H1 (cell line): Measurements from ENCODE around the gene TRDN. TPM values are rescaled to one million over a fixed set of nuclear protein-coding genes. Genes with fewer than 3 reads are reported as not detected.

ENCODE experiments used
- CTCF ChIA-PET: fragments of 300-600 bp; sonication (Branson Sonifier 250); formaldehyde crosslinking; loops from one replicate; lab custom pipeline; 2021; ENCODE audit not compliant: partially characterized antibody; lab: Charles Lee
- POLR2A ChIA-PET: fragments of 300-600 bp; sonication (Branson Sonifier 250); formaldehyde crosslinking; loops from one replicate; lab custom pipeline; 2021; ENCODE audit warnings: inconsistent platforms; ENCODE audit not compliant: partially characterized antibody; lab: Charles Lee
- DNase-seq, 2 experiments: peaks; one replicate each; pipeline versions ENCODE4 v3.0.0 to v3.0.0-alpha.2; 2010 to 2022; ENCODE audit warnings: low spot score in 2 of 2, low read depth in 1 of 2, mixed read lengths in 1 of 2
- FAIRE-seq: peaks from 2 replicates; lab custom pipeline; 2011; peaks lifted over from hg19 to GRCh38; lab: Jason Lieb, UNC
- H2AFZ ChIP-seq: 2 replicates; pipeline ENCODE4 v1.8.1; 2012; ENCODE audit warnings: low read length, inconsistent platforms
- H2AK5ac ChIP-seq: 2 replicates; pipeline ENCODE4 v1.6.1; 2013; ENCODE audit warnings: low read depth, low read length
- H2BK120ac ChIP-seq: replicated peaks from 2 replicates; pipeline ENCODE3; 2013; ENCODE audit warnings: low read depth, low read length, inconsistent platforms
- H2BK12ac ChIP-seq: 2 replicates; pipeline ENCODE4 v1.6.1; 2013; ENCODE audit warnings: low read depth, low read length
- H2BK15ac ChIP-seq: 2 replicates; pipeline ENCODE4 v1.6.1; 2013; ENCODE audit warnings: low read length
- H2BK20ac ChIP-seq: 2 replicates; pipeline ENCODE4 v1.6.1; 2013; ENCODE audit warnings: low read length
- H2BK5ac ChIP-seq: 2 replicates; pipeline ENCODE4 v1.6.1; 2013; ENCODE audit warnings: low read depth, low read length
- H3K14ac ChIP-seq: 2 replicates; pipeline ENCODE4 v1.6.1; 2013; ENCODE audit warnings: inconsistent platforms; ENCODE audit not compliant: insufficient read length
- H3K18ac ChIP-seq: 2 replicates; pipeline ENCODE4 v1.6.1; 2013; ENCODE audit warnings: low read length; ENCODE audit errors: extremely low read depth
- H3K23ac ChIP-seq: 2 replicates; pipeline ENCODE4 v1.6.1; 2013; ENCODE audit warnings: inconsistent platforms; ENCODE audit not compliant: insufficient read length
- H3K23me2 ChIP-seq: 2 replicates; pipeline ENCODE4 v1.6.1; 2013; ENCODE audit warnings: low read depth, low read length
- H3K27ac ChIP-seq: 2 replicates; pipeline ENCODE4 v1.6.1; 2011; ENCODE audit warnings: low read depth, low read length, inconsistent platforms
- H3K27me3 ChIP-seq, 4 experiments: replicated peaks in 1 of 4; 1 replicate in 1 of 4; 2 replicates in 3 of 4; pipeline versions ENCODE4 v1.6.1 to v1.8.1; 2011 to 2013; ENCODE audit warnings: low read length in 3 of 4, mild to moderate bottlenecking in 3 of 4, inconsistent platforms in 2 of 4, mixed read lengths in 2 of 4, moderate library complexity in 1 of 4; ENCODE audit not compliant: control insufficient read depth in 3 of 4, insufficient read depth in 3 of 4; ENCODE audit errors: extremely low read depth in 1 of 4
- H3K36me3 ChIP-seq, 4 experiments: 2 replicates each; pipeline versions ENCODE4 v1.6.1 to v1.8.1; 2011 to 2013; ENCODE audit warnings: mild to moderate bottlenecking in 4 of 4, low read length in 3 of 4, moderate library complexity in 2 of 4, control low read depth in 1 of 4, inconsistent platforms in 1 of 4; ENCODE audit not compliant: insufficient read depth in 4 of 4, control insufficient read depth in 2 of 4
- H3K4ac ChIP-seq: replicated peaks from 2 replicates; pipeline ENCODE3; 2013; ENCODE audit warnings: low read length, low read depth, mixed read lengths, inconsistent platforms; ENCODE audit not compliant: insufficient read length
- H3K4me1 ChIP-seq, 4 experiments: replicated peaks in 1 of 4; 1 replicate in 1 of 4; 2 replicates in 3 of 4; pipeline versions ENCODE4 v1.6.1 to v1.8.1; 2011 to 2013; ENCODE audit warnings: low read length in 3 of 4, inconsistent platforms in 2 of 4, mixed read lengths in 1 of 4; ENCODE audit not compliant: insufficient read depth in 4 of 4, control insufficient read depth in 3 of 4
- H3K4me2 ChIP-seq, 2 experiments: 2 replicates each; pipeline versions ENCODE4 v1.6.1 to v1.8.1; 2011 to 2013; ENCODE audit warnings: low read depth in 2 of 2, low read length in 2 of 2, control low read depth in 1 of 2, inconsistent platforms in 1 of 2, mild to moderate bottlenecking in 1 of 2; ENCODE audit not compliant: insufficient read depth in 1 of 2
- H3K4me3 ChIP-seq, 4 experiments: fragments of 200-600, 300-600 bp in 1 of 4; sonication (generic), shearing (Covaris generic), sonication (Bioruptor Twin) in 1 of 4; 2 replicates each; pipeline versions ENCODE4 v1.5.1 to v1.8.1; 2011 to 2016; ENCODE audit warnings: low read length in 4 of 4, low read depth in 3 of 4, control low read depth in 2 of 4, inconsistent platforms in 2 of 4, mild to moderate bottlenecking in 2 of 4, mixed read lengths in 1 of 4, moderate library complexity in 1 of 4; ENCODE audit not compliant: insufficient read depth in 2 of 4; ENCODE audit errors: extremely low read depth in 1 of 4
- H3K56ac ChIP-seq: replicated peaks from 2 replicates; pipeline ENCODE3; 2013; ENCODE audit warnings: low read depth, mild to moderate bottlenecking, mixed read lengths, low read length, inconsistent platforms; ENCODE audit not compliant: insufficient read length
- H3K79me1 ChIP-seq: 2 replicates; pipeline ENCODE4 v1.6.1; 2013; ENCODE audit warnings: low read depth, low read length, control low read depth
- H3K79me2 ChIP-seq, 2 experiments: 2 replicates each; pipeline versions ENCODE4 v1.6.1 to v1.8.1; 2012 to 2013; ENCODE audit warnings: low read length in 2 of 2, mild to moderate bottlenecking in 2 of 2, inconsistent platforms in 1 of 2; ENCODE audit not compliant: insufficient read depth in 2 of 2, control insufficient read depth in 1 of 2
- H3K9ac ChIP-seq, 4 experiments: replicated peaks in 1 of 4; 1 replicate in 1 of 4; 2 replicates in 3 of 4; pipeline versions ENCODE4 v1.6.1 to v1.8.1; 2011 to 2013; ENCODE audit warnings: low read depth in 3 of 4, low read length in 3 of 4, control low read depth in 2 of 4, mild to moderate bottlenecking in 2 of 4, moderate library complexity in 2 of 4, inconsistent platforms in 1 of 4; ENCODE audit errors: extremely low read depth in 1 of 4
- H3K9me3 ChIP-seq, 2 experiments: 2 replicates each; pipeline versions ENCODE4 v1.6.1 to v1.8.1; 2012 to 2013; ENCODE audit warnings: mild to moderate bottlenecking in 2 of 2, moderate library complexity in 2 of 2, control low read depth in 1 of 2, inconsistent platforms in 1 of 2, low read depth in 1 of 2, low read length in 1 of 2, mixed read lengths in 1 of 2; ENCODE audit not compliant: insufficient read depth in 2 of 2
- H4K20me1 ChIP-seq, 2 experiments: replicated peaks in 1 of 2; 2 replicates each; pipeline versions ENCODE3 to v1.8.1; 2011 to 2013; ENCODE audit warnings: inconsistent platforms in 2 of 2, low read length in 2 of 2, mild to moderate bottlenecking in 1 of 2; ENCODE audit not compliant: insufficient read depth in 2 of 2, control insufficient read depth in 1 of 2
- H4K5ac ChIP-seq: 2 replicates; pipeline ENCODE4 v1.6.1; 2013; ENCODE audit warnings: low read length, low read depth, mixed read lengths, inconsistent platforms; ENCODE audit not compliant: insufficient read length
- H4K8ac ChIP-seq: 2 replicates; pipeline ENCODE4 v1.8.0; 2013; ENCODE audit warnings: mild to moderate bottlenecking, moderate library complexity, low read length, inconsistent platforms; ENCODE audit not compliant: insufficient read depth; ENCODE audit errors: extremely low read depth
- H4K91ac ChIP-seq: replicated peaks from 2 replicates; pipeline ENCODE3; 2013; ENCODE audit warnings: low read length, mixed read lengths, inconsistent platforms; ENCODE audit not compliant: insufficient read length
- EP300 ChIP-seq, 2 experiments: IDR thresholded peaks; 1 replicate in 1 of 2; 2 replicates in 1 of 2; pipeline ENCODE4 v1.6.1; 2011 to 2012; ENCODE audit warnings: low read depth in 2 of 2, low read length in 2 of 2, mild to moderate bottlenecking in 2 of 2, borderline replicate concordance in 1 of 2, inconsistent platforms in 1 of 2, moderate library complexity in 1 of 2
- SP4 ChIP-seq: IDR thresholded peaks from 2 replicates; pipeline ENCODE4 v1.6.1; 2012; ENCODE audit warnings: low read length, inconsistent platforms
- SUZ12 ChIP-seq: fragments of 200-600 bp; sonication (generic); IDR thresholded peaks from 2 replicates; pipeline ENCODE4 v1.6.1; 2012; ENCODE audit warnings: mild to moderate bottlenecking, inconsistent platforms, low read length, moderate library complexity, mixed read lengths
- TAF7 ChIP-seq: optimal IDR thresholded peaks from 2 replicates; pipeline ENCODE3; 2011; ENCODE audit warnings: low read depth, mild to moderate bottlenecking, inconsistent platforms, low read length, moderate library complexity, borderline replicate concordance
- YY1 ChIP-seq: IDR thresholded peaks from 2 replicates; pipeline ENCODE4 v1.6.1; 2011; ENCODE audit warnings: low read depth, mild to moderate bottlenecking, low read length
- ZNF274 ChIP-seq: IDR thresholded peaks from 2 replicates; pipeline ENCODE4 v1.7.0; 2012; ENCODE audit warnings: low read length, borderline replicate concordance; ENCODE audit errors: extremely low read depth
- WGBS, 2 experiments: shearing (Covaris generic) in 1 of 2; methylation state at CpG; one replicate each; pipeline versions ENCODE4 v1.1.6 to v1.1.7; 2013 to 2015; ENCODE audit warnings: low lambda C conversion rate in 2 of 2, mixed read lengths in 2 of 2, inconsistent platforms in 1 of 2, low coverage in 1 of 2, missing lambda C conversion rate in 1 of 2; ENCODE audit not compliant: insufficient replicate concordance in 2 of 2, insufficient coverage in 1 of 2, insufficient read length in 1 of 2; ENCODE audit errors: extremely low coverage in 1 of 2, missing lambda C conversion rate in 1 of 2; 5-methylcytosine and 5-hydroxymethylcytosine counted together
- polyA plus RNA-seq, 7 experiments: library from polyadenylated mRNA; depleted of rRNA in 3 of 7; stranded (reverse) in 5 of 7; unstranded in 2 of 7; fragments of >200 nt in 5 of 7; fragments of 200-250 nt in 2 of 7; gene quantifications; 1 replicate in 5 of 7; 2 replicates in 1 of 7; 4 replicates in 1 of 7; pipeline versions ENCODE4 v1.2.1 to v1.2.3, GENCODE V29; 2011 to 2013; ENCODE audit warnings: missing spikeins in 2 of 7, mixed read lengths in 2 of 7
- total RNA-seq: library from RNA; stranded (reverse); fragmentation: NEBNext Ultra II Directional; extraction: Animal tissue kit (Norgen Biotek cat#: 25700); gene quantifications from 2 replicates; pipeline ENCODE4 v1.2.1, GENCODE V29; 2021

TRDN gene
- total and polyA plus RNA-seq, 2 of the 8 experiments (the other 6 are each of a cell fraction or from before 2014, with no cell fraction given), result 1.6 to 41.6 TPM

- FAIRE-seq, result no peak
- POLR2A ChIA-PET, result no interaction called here
- H4K8ac ChIP-seq, result no peak overlapping the region
- H3K23me2 ChIP-seq, result no peaks in the 10 kb centered on the region
- H3K9me3 ChIP-seq, result no peaks in the 10 kb centered on the region
- H4K91ac ChIP-seq, result no peak overlapping the region
- H2BK5ac ChIP-seq, result no peak overlapping the region
- H3K23ac ChIP-seq, result no peak overlapping the region
- H2AFZ ChIP-seq, result no peak overlapping the region
- TF ChIP-seq TAF7, result no peak
- no peak for TF ChIP-seq EP300 (IDR thresholded peaks at IDR 0.05; ENCODE audit: borderline replicate concordance in 1 of 2, low read depth in 2 of 2, low read length in 2 of 2)
- no peak for TF ChIP-seq SP4
- no peak for TF ChIP-seq SUZ12
- TF ChIP-seq YY1, result no peak
- TF ChIP-seq ZNF274, result no peak
- TF ChIP-seq, all 59 proteins: peak for 0
- CTCF ChIA-PET, result no interaction called here
- H3K4me1 ChIP-seq, result no peaks in the 10 kb centered on the region
- no peak overlapping the region for H3K14ac ChIP-seq
- no peak for DNase-seq
- no peak overlapping the region for H4K5ac ChIP-seq
- no peak overlapping the region for H2BK12ac ChIP-seq
- no peak overlapping the region for H2AK5ac ChIP-seq
- H3K79me2 ChIP-seq, result no peaks in the 10 kb centered on the region
- no peaks in the 10 kb centered on the region for H3K79me1 ChIP-seq
- H3K27ac ChIP-seq, result no peak overlapping the region
- no peak overlapping the region for H2BK15ac ChIP-seq
- no peak overlapping the region for H2BK120ac ChIP-seq
- 55% methylated on average over 1 of the region's 1 CpG; no CpG with 5 or more reads in 1 of the 2 experiments for WGBS, 2 experiments
- H3K9ac ChIP-seq, result no peak overlapping the region
- H3K56ac ChIP-seq, result no peak overlapping the region
- H3K27me3 ChIP-seq, result no peaks in the 10 kb centered on the region
- no peak overlapping the region for H3K4me3 ChIP-seq
- H3K36me3 ChIP-seq, result no peaks in the 10 kb centered on the region
- H3K4me2 ChIP-seq, result no peak overlapping the region
- H4K20me1 ChIP-seq, result no peaks in the 10 kb centered on the region
- H3K18ac ChIP-seq, result no peak overlapping the region
- H2BK20ac ChIP-seq, result no peak overlapping the region
- H3K4ac ChIP-seq, result no peak overlapping the region
These were observed 348.1 kb downstream of the TRDN start for GRCh38 chr6:123288649-123289048.
